Measurements from ENCODE around the gene EXD3.

GRCh38 chr9:137434498-137435380 lies 11.8 kb upstream of the EXD3 start:
- TF ChIP-seq CTCF (IDR thresholded peaks at IDR 0.05) (no peak), POLR2A (IDR thresholded peaks at IDR 0.05) (no peak)
